Embryonic facial prominence (tissue), 1 donor: ENCODE data around the gene SPC24.
A peak's percentile ranks its signal among the peaks of the same experiment; 100 is the strongest.

Source experiments
- DNase-seq: peaks from one replicate; pipeline ENCODE4 v3.0.0-alpha.2; 2016; ENCODE audit errors: extremely low spot score

The SPC24 gene

DNA sequence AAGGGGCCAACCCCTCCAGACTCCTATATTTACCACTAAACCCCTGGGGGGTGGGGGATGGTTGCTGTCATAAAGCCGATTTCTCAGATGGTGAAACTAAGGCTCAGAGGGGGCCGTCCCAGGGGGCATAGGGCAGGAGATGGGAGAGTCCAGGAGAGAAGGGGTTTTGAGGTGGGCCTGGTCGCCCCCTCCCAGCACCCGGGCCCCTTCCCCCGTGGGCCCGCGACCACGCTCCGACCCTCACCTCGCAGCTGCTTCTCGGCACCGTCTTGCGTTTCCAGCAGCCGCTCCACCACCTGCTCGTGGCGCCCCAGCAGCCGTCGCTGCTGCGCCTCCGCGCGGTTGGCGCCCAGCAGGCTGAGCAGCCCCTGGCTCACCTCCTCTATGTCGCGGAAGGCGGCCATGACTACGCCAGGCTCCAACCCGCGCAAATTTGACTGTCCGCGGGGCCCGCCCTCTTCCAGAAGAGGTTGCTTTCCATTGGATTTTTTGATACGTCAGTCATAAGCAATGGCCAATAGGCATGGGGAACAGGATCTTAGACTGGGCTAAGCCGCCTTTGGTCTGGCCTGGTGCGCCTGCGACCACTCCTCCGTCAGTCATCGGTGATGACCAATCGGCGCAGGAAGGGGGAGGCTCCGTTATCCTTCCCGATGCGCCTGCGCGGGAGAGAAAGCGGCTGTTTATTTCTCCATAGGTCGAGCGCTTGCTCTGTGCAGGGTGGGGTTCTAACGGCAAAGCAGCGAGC lies at the start of gene SPC24:
Gene SPC24, minus strand, starts transcription at position 410 of the 748 bp plus-strand sequence. Its CDS starts 6 bp downstream, at position 404.
- peak; percentile 97 for DNase-seq

DNA sequence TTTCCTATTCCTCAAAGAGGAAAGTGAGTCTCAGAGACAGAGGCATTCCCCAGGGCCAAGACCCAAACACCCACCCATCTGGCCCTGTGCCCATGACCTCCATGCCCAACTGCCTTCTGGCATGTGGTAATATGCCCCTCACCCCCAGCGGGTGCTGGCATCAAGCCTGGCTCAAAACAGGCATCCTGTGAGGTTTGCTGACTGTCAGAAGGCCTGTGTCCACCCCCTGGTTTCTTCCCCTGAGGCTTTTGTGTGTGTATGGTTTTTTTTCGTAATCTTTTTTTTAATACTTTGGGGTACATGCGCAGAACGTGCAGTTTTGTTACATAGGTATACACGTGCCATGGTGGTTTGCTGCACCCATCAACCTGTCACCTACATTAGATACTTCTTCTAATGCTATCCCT lies 49.4 kb upstream of the SPC24 start:
- DNase-seq = no peak

GRCh38 chr19:11204076-11204602 lies 48.6 kb upstream of the SPC24 start:
- DNase-seq = no peak

DNA sequence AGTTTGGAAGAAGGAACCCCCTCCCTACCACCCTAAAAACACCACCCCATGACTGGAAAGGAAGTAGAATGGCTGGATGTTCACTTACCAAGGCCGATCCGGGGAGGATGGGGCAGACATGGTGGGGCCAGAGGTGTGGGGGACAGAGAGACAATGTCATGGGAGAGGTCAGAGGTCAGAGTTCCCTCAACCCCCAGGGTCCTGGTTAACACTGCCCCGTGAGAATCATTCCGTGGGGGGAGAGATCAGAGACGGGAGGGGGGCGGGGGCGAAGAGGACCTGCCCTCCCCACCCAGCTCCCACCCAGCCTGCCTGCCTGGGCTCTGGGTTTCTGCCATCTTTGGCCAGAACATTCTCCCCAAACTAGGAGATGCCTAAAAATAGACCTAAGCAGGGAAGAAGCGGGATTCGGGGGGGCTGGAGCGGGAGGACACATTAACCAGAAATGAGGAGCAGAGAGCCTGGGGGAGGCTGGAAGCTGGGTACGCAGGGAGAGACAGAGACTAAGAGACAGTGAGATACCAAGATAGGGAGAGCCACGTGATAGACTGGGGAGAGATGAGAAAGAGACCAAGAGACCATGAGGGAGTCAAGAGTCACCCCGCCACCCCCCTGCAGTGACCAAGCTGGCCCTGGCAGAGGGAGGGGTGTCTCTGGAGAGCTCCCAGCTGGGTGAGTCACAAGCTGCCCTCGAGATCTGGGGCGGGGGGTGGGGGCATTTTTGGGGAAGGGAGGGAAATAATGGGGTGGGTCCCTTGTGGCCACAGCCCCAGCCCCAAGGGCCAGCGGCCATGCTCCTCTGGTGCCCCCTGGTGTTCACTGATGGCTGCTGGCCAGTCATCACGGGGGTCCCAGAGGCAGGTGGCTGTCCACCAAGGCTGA lies 47.9 kb upstream of the SPC24 start:
- no peak for DNase-seq

- DNase-seq = no peak
These were observed 47.1 kb upstream of the SPC24 start for GRCh38 chr19:11202488-11203193.

DNA sequence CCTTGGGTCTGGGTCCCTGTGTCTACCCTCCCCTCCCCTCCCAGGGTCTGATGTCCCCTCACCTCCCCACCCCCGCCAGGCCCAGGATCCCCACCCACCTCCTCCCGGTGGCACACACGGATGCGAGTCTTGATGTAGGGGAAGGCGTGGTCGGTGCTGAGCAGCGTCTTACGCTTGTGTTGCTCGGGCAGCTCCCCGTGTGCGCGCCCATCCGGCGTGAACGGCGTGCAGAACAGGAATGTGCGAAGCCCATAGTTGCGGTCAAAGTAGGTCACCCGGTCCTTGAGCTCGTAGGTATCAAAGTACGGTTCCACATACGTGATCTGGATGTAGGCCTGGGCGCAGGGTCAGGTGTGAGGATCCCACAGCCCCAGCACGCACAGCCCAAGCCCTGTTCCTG lies 46.2 kb upstream of the SPC24 start:
- DNase-seq = no peak

DNA sequence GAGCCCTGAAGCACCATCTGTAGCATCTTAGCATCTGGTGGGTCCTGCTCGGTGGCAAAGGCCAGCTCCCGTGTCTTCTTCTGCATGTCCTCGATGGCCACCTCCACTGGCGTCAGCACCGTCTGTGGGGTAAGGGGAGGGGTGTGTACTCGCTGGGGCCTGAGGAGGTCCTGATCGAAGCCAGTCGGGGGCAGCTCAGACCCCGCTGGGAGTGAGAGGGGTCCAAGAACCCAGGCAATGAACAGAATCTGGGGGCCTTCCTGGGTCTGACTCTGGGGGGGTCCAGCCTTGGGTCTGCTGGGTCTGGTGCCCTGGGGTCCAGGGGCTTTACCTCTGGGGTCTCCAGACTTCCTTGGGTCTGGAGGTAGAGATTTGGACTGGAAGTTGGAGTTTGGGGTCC lies 45.3 kb upstream of the SPC24 start:
- DNase-seq = no peak

- no peak for DNase-seq
These were observed 44.5 kb upstream of the SPC24 start for GRCh38 chr19:11200015-11200574.

DNA sequence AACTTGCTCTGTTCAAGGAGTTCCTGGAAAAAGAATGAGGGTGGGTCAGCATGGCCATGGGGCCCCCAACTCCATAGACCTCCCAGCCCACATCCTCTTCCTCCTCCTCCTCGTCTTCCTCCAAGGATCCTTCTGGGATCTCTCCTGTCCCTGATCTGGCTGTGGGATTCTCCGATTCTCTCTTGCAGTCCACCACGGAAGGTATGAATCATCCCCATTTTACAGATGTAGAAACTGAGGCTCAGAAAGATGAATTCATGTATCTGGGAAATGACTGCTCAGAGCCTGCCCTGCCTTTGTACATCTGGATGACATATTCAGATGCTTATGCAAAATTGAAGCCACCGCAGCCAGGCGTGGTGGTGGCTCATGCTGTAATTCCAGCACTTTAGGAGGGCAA lies 43.9 kb upstream of the SPC24 start:
- DNase-seq = no peak

GRCh38 chr19:11198769-11199424 lies 43.3 kb upstream of the SPC24 start:
- DNase-seq = no peak

DNA sequence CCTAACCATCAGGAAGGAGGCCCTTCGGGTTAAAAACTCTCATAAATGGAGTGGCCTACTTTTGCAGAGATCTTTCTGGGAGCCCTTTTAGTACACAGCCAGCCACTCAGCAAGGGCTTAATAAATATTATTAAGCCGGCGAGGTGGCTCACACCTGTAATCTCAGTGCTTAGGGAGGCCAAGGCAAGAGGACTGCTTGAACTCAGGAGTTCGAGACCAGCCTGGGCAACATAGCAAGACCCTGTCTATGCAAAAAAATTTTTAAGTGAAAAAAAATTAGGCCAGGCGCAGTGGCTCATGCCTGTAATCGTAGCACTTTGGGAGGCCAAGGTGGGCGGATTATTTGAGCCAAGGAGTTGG lies 42.6 kb upstream of the SPC24 start:
- DNase-seq = no peak

DNA sequence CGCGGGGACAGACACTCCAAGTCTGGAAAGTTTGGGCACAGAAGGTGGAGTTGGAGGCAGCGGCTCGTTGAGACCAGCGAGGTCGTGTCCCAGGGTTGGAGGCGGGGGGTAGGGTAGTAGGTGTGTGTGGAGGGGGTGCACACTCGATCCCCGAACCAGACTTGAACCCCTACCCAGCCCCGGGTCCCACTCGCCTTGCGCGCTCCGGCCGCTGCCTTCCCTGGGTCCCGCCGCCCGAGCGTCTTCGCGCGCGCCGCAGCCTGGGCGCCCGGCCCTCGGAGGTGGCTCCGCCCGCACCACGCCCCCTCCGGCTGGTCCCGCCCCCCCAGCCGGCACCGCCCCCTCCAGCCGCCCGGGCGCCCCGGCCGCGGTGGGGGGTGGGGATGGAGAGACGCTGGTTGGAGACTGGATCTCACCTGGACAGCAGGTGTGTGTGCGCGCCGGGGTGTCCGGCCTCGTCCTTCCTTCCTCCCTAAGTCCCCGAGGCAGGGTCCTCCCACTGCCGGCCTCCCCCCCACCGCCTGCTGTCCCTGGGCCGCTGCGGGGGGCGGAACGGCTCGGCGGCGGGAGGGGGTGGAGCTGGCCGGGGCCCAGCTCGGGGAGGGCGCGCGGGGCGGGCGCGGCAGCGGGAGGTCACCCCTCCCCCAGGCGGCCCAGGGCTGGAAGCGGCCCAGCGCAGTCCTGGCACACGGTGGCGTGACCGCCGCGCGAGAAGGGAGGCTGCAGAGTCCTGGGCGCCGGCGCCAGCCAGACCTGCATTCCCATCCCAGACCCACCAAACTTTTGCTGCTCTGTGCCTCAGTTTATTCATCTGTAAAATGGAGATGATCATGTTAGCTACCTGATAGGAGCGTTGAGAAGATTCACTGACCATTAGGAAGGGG lies 42.0 kb upstream of the SPC24 start, which contains the start of gene KANK2:
Gene KANK2, minus strand, starts transcription at position 255 of the 884 bp plus-strand sequence. CDS start 3,034 bp downstream, outside the sequence.
- peak; percentile 54 for DNase-seq

GRCh38 chr19:11196406-11197287 lies 41.1 kb upstream of the SPC24 start:
- DNase-seq = no peak

DNA sequence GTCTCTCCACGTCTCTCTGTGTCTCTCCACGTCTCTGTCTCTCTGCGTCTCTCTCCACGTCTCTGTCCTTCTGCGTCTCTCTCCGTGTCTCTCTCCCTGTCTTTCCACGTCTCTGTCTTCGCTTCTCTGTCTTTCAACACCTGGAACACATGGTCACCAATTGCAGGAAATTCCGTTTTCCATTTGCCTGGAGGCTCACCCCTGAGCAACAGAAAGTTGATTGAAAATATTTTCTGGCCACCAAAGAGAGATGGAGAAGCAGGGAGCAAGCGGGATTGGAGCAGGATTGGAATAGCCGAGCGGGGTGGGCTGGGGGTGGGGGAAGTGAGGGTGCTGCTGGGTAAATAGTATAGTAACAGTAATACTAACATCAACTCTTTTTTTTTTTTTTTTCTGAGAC lies 40.1 kb upstream of the SPC24 start:
- DNase-seq = no peak

DNA sequence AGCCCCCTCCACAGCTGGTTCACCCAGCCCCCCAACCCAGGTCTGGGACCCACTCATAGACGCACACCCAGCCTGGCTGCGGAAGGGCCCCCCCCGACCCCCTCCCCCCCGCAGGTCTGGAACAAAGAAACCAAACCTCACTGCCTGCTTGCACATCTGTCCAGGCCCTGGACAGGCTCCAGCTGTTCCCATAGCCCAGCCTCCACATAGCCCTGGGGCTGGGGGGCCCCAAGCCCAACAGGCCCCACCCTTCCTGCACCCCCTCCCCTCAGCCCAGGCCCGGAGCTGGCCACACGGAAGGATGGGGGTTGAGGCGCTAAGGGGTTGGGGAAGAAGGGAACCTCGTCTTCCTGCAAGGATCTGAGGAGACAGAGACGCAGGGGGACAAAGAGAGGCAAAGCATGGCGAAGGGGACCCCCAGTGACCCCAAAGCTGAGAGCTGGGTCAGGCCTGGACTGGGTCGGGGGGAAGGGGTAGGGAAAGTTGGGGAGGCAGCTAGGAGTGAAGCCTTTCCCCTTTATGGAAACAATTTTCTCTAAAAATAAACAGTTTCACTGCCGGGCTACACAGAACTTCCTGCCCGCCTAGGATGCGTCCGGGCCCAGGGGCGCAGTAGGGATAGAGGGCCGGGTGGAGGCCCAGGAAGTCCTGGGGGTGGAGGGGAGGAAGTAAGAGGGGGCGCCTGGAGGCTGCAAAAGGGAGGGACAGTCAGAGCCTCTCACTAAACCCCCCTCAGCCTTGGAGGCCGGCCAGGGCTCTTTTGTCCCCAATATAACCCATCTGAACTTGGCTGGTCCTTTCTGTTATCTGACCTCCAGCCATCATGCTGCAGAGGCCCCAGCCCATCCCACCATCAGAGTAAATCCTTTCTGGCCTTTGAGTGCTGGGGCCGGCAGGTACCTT lies 39.3 kb upstream of the SPC24 start:
- no peak for DNase-seq

DNA sequence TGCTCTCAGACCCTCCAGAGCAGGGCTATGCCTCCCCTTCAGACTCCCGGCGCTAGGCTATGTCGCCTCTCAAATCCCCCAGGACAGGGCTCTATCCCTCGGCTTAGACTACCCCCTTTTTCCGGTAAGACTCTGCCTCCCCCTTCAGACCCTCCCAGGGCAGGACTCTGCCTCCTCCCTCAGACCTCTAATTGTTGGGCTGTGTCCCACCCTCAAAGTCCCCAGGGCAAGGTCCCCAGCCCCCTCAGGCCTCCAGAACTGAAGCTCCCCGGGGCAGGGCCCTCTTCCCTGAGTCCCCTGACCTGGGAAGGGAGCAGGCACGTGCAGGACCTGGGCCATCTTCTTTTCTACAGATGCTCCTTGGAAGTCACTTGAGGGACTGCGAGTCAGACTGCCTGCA lies 38.6 kb upstream of the SPC24 start:
- no peak for DNase-seq

DNA sequence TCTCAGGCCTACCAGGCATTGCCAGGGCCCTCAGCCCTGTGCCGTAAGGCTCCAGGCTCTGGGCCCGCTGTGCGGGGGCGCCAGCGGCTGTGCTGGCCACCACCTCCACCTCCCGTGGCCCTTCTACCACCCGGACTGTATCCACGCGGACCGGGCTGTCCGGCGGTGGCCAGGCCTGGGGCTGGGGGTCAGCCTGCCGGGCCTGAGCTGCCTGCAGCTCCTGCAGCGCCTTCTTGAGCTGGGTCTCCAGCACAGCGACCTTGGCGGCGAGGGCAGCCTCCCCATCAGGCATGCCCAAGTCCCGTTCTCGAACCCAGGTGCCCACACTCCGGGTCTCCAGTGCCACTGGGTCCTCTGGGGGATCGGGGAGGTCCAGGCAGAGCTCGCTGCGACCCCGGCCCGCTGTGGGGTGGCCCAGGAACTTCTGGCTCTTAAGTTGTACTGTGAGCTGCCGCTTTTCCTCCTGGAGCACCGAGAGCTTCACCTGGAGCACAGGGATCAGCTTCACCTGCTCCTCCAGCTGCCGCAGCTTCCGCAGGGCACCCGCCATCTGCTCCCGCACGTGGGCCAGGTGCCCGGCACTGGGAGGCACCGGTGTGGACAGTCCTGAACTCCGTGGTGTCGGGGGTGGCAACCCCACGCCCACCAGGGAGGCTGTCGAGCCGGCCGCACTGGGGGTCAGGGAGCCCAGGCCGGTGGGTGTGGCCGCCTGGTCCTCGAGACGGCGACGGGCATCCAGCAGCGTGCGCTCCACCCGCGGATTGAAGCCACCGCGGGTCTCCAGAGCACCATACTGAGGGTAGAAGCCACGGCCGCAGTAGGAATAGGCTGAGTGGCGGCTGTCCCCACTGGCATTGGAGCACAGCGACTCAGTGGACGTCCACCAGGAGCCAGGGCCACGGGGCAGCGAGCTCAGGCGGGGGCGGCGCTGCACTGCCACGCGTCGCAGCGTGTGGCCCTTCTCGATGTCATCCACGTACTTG lies 37.7 kb upstream of the SPC24 start:
- no peak for DNase-seq
